Chondrocyte (in vitro differentiated cells): ENCODE data around the gene CMIP. TPM values are rescaled to one million over a fixed set of nuclear protein-coding genes. Genes with fewer than 3 reads are reported as not detected.
A peak's percentile ranks its signal among the peaks of the same experiment; 100 is the strongest.
"Not testable (repeated sequence)": the region's sequence is repeated elsewhere in the genome, so short reads cannot be mapped to it uniquely, and the experiment has no call there.

Experiments used
- DNase-seq: peaks from one replicate; pipeline ENCODE4 v3.0.0; 2021; ENCODE audit warnings: mixed read lengths, low spot score
- H3K27ac Mint-ChIP-seq: one replicate; pipeline ENCODE4 v1.8.0; 2021; ENCODE audit warnings: mild to moderate bottlenecking, moderate library complexity, mixed read lengths; ENCODE audit not compliant: unreplicated experiment
- H3K27me3 Mint-ChIP-seq: 2 replicates; pipeline ENCODE4 v1.8.0; 2021; ENCODE audit warnings: low read depth, mixed read lengths
- H3K36me3 Mint-ChIP-seq: 2 replicates; pipeline ENCODE4 v1.8.0; 2021; ENCODE audit warnings: low read depth, mixed read lengths
- H3K4me1 Mint-ChIP-seq: 2 replicates; pipeline ENCODE4 v1.8.0; 2021; ENCODE audit warnings: low read depth, mild to moderate bottlenecking, mixed read lengths
- H3K4me3 Mint-ChIP-seq: one replicate; pipeline ENCODE4 v1.8.0; 2021; ENCODE audit warnings: mild to moderate bottlenecking, moderate library complexity, mixed read lengths; ENCODE audit not compliant: unreplicated experiment
- H3K9me3 Mint-ChIP-seq: 2 replicates; pipeline ENCODE4 v1.8.0; 2021; ENCODE audit warnings: low read depth, mixed read lengths
- total RNA-seq: library from RNA; stranded (reverse); gene quantifications from 3 replicates; pipeline ENCODE4 v1.2.1, GENCODE V29; 2021
- TF ChIP-seq, protein P1 (sequence below): fragments of 200-600 bp; sonication (generic); IDR thresholded peaks from 2 replicates; pipeline ENCODE4 v1.5.0; 2021; ENCODE audit warnings: antibody characterized with exemption, mild to moderate bottlenecking, moderate library complexity

The CMIP gene
- total RNA-seq, 1 donor from 2014 or later, result 62.9 TPM

DNA sequence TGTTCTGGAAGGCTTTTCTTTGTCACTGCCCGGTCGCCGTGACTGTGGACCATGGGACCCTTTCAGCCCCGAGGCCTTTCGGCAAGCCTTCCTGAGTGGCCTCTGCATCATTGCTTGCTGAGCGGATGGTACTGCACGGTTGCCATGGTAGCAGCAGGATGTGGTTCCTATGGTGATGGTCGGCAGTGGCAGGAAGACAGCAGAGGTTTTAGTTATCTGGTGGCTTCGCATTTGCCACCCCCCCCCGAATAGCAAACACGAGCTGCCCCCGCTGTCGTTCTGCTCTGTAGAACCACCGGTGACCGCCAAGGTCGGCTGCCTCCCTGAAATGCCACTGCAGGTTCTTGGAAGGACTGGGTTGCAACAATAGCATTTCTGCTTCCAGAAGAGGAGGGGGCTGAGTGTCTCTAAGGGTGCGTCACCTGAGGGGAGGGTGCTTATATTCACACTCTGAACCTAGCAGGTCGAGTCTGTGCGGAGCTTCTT is 76.6 kb downstream of the CMIP start:
- Mint-ChIP-seq H3K4me3 (no peak overlapping the region), H3K27ac (no peak overlapping the region), H3K36me3 (no peaks in the 10 kb centered on the region), H3K9me3 (no peaks in the 10 kb centered on the region), H3K27me3 (no peaks in the 10 kb centered on the region), H3K4me1 (peaks cover 37% of the 10 kb centered on the region)
- TF ChIP-seq, protein P1, sequence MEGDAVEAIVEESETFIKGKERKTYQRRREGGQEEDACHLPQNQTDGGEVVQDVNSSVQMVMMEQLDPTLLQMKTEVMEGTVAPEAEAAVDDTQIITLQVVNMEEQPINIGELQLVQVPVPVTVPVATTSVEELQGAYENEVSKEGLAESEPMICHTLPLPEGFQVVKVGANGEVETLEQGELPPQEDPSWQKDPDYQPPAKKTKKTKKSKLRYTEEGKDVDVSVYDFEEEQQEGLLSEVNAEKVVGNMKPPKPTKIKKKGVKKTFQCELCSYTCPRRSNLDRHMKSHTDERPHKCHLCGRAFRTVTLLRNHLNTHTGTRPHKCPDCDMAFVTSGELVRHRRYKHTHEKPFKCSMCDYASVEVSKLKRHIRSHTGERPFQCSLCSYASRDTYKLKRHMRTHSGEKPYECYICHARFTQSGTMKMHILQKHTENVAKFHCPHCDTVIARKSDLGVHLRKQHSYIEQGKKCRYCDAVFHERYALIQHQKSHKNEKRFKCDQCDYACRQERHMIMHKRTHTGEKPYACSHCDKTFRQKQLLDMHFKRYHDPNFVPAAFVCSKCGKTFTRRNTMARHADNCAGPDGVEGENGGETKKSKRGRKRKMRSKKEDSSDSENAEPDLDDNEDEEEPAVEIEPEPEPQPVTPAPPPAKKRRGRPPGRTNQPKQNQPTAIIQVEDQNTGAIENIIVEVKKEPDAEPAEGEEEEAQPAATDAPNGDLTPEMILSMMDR, result no peak
- DNase-seq, result peak; percentile 72

DNA sequence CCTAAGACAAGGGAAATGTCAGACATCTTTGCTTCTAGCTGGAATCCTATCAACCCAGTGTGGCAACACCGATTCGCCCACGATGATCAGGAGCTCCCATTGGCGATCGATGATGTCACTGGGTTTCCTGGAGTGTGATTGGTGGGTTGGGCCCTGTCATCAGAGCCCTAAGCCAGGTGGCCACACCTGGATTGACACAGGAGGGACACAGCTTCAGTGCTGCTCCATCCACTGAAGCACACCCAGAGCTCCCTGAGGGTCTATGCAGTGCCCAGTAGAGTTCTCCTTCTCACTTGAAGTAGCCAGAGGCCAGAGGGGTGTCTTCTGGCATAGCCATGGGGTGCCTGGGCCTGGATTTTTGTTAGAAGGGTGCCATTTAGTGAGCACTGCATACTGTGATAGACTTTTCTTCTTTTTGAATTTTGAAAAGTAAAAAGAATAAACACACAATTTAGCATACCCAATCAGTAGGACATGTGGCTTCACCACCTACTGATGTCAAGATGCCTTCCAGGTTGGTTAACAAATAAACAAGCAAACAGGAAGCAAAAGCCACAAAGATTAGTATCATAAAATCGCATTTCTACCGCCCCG is 77.6 kb downstream of the CMIP start:
- Mint-ChIP-seq H3K27me3 (no peaks in the 10 kb centered on the region), H3K4me3 (no peak overlapping the region), H3K9me3 (no peaks in the 10 kb centered on the region), H3K4me1 (peaks cover 43% of the 10 kb centered on the region), H3K27ac (no peak overlapping the region), H3K36me3 (no peaks in the 10 kb centered on the region)
- TF ChIP-seq, protein P1, result no peak
- DNase-seq, result peak; percentile 42

DNA sequence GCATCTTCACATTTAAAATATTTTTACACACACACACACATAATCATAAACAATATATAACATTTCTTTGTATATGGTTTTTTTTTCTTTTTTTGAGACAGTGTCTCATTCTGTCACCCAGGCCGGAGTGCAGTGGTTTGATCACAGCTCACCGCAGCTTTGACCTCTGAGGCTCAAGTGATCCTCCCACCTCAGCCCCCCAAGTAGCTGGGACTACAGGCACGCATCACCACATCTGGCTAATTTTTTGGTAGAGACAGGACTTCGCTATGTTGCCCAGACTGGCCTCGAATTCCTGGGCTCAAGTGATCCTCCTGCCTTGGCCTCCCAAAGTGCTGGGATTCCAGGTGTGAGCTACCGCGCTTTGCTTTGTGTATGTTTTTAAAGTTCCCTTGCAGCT is 78.2 kb downstream of the CMIP start:
- peaks cover 43% of the 10 kb centered on the region for H3K4me1 Mint-ChIP-seq
- H3K9me3 Mint-ChIP-seq, H3K36me3 Mint-ChIP-seq, H3K4me3 Mint-ChIP-seq, H3K27ac Mint-ChIP-seq, H3K27me3 Mint-ChIP-seq: not testable (repeated sequence)
- peak; percentile 20 for DNase-seq

DNA sequence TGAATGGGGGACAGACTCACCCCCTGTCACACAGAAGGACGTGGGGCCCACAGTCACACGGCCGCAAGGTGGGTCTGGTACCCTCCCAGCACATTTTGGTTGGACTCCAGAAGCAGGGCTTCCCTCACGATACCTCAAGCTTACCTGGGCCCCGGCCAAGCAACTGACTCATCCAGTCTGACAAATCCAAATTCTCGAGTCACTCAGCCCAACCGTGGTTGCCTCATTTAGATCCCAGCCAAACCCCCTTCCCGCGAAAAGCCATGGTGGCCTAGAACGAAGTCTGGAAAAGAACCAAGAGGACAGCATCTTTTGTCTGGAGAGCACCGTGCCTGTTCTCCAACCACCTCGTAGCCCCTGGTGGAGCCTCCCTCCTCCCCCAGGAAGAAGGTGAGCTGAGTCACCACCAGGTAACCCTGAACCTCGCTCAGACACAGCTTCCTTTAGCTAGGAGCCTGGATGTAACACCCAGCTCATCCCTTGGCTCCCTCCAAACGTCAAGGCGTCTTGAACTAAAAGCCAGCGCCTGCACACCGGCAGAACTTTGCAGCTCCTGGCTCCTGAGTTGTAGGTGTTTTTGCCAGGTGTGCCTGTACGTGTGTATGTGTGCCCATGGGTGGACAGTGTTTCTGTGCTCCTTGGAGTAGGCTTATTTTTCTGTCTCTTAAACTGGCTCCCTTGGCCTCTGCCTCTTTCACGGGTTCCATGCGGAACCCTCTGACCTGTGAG is 78.9 kb downstream of the CMIP start:
- Mint-ChIP-seq H3K27ac (peak overlapping the region; percentile 32), H3K27me3 (no peaks in the 10 kb centered on the region), H3K4me1 (peaks cover 40% of the 10 kb centered on the region), H3K9me3 (no peaks in the 10 kb centered on the region), H3K36me3 (no peaks in the 10 kb centered on the region), H3K4me3 (no peak overlapping the region)
- TF ChIP-seq, protein P1, result no peak
- DNase-seq, result peak; percentile 72

DNA sequence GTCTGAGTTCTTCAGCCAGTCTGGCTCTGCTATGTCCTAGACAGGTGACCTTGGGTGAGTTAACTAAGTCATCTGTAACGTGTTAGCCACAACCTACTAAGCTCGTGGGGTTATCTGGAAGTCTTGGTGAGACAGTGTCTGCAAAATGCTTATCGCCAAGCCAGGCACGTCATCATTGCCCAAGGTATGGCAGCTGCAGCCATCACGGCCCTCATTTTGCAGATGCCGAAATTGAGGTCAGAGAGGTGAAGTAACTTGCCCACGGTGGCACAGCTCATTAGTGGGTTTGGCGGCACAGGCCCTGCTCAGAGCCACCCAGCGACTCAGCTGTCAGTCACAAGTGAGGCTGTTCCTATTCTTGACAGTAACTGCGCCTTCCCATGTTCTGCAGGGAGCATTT is 79.8 kb downstream of the CMIP start:
- H3K27ac Mint-ChIP-seq, result no peak overlapping the region
- H3K36me3 Mint-ChIP-seq, result peaks cover 2% of the 10 kb centered on the region
- H3K4me3 Mint-ChIP-seq, result no peak overlapping the region
- H3K27me3 Mint-ChIP-seq, result no peaks in the 10 kb centered on the region
- no peaks in the 10 kb centered on the region for H3K9me3 Mint-ChIP-seq
- H3K4me1 Mint-ChIP-seq, result peaks cover 41% of the 10 kb centered on the region
- DNase-seq, result peak; percentile 47
- TF ChIP-seq, protein P1, result no peak

DNA sequence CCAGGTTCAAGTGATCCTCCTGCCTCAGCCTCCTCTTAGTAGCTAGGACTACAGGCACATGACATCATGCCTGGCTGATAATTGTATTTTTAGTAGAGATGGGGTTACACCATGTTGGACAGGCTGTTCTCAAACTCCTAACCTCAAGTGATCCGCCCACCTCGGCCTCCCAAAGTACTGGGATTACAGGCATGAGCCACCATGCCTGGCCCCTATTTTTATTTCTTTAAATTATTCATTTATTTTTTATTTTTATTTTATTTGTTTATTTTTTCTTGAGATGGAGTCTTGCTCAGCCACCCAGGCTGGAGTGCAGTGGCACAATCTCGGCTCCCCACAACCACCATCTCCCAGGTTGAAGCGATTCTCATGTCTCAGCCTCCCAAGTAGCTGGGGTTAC is 80.3 kb downstream of the CMIP start:
- not testable (repeated sequence) for H3K27ac Mint-ChIP-seq, H3K9me3 Mint-ChIP-seq, H3K36me3 Mint-ChIP-seq, DNase-seq, H3K27me3 Mint-ChIP-seq, H3K4me3 Mint-ChIP-seq
- H3K4me1 Mint-ChIP-seq, result peaks cover 38% of the 10 kb centered on the region
